Kidney (tissue), 14 donors: ENCODE results near the gene CARS1. TPM values are rescaled to one million over a fixed set of nuclear protein-coding genes. Genes with fewer than 3 reads are reported as not detected.

Experiments used
- DNase-seq, 5 donors: peaks; one replicate each; pipeline ENCODE4 v3.0.0-alpha.2; 2013 to 2020
- FAIRE-seq: peaks from 2 replicates; lab custom pipeline; 2012; peaks lifted over from hg19 to GRCh38; lab: Jason Lieb, UNC
- H3K27ac ChIP-seq, 2 donors: one replicate each; pipeline ENCODE4 v1.7.0; 2013; ENCODE audit warnings: low read depth in 2 of 2, low read length in 2 of 2, inconsistent platforms in 1 of 2
- H3K27me3 ChIP-seq: one replicate; pipeline ENCODE4 v1.7.1; 2013; ENCODE audit warnings: low read length, inconsistent platforms; ENCODE audit not compliant: control insufficient read depth, insufficient read depth
- H3K36me3 ChIP-seq, 3 donors: one replicate each; pipeline versions ENCODE4 v1.7.0 to v1.7.1; 2013; ENCODE audit warnings: low read length in 3 of 3, control low read depth in 1 of 3, inconsistent platforms in 1 of 3; ENCODE audit not compliant: insufficient read depth in 3 of 3, control insufficient read depth in 2 of 3
- H3K4me1 ChIP-seq, 3 donors: one replicate each; pipeline versions ENCODE4 v1.7.0 to v1.7.1; 2013; ENCODE audit warnings: low read length in 3 of 3, inconsistent platforms in 1 of 3, low read depth in 1 of 3; ENCODE audit not compliant: control insufficient read depth in 2 of 3, insufficient read depth in 2 of 3
- H3K4me3 ChIP-seq, 3 donors: one replicate each; pipeline versions ENCODE4 v1.7.0 to v1.8.1; 2013; ENCODE audit warnings: low read length in 3 of 3, control low read depth in 1 of 3, inconsistent platforms in 1 of 3
- H3K9ac ChIP-seq, 3 donors: one replicate each; pipeline versions ENCODE4 v1.7.0 to v1.7.1; 2013; ENCODE audit warnings: low read length in 3 of 3, control low read depth in 1 of 3, inconsistent platforms in 1 of 3
- H3K9me3 ChIP-seq, 3 donors: one replicate each; pipeline versions ENCODE4 v1.7.0 to v1.7.1; 2013; ENCODE audit warnings: low read length in 3 of 3, control low read depth in 1 of 3, inconsistent platforms in 1 of 3; ENCODE audit not compliant: control insufficient read depth in 2 of 3, insufficient read depth in 1 of 3
- CTCF ChIP-seq: IDR thresholded peaks from 3 replicates; pipeline ENCODE4 v1.5.1; 2012; ENCODE audit warnings: mild to moderate bottlenecking, moderate library complexity, borderline replicate concordance; ENCODE audit not compliant: insufficient read depth; ENCODE audit errors: extremely low read depth
- intact Hi-C: fragments of 100-400 bp; cut with DNase I; formaldehyde crosslinking; loops from one replicate; pipeline ENCODE4 v1.11.1; 2022
- polyA plus RNA-seq: library from polyadenylated mRNA; stranded (reverse); fragments of 350-450 nt; fragmentation: Illumina TruSeq; extraction: RNeasy Lipid Tissue Mini Kit (QIAGEN cat#74804); gene quantifications from one replicate; pipeline ENCODE4 v1.2.3, GENCODE V29; 2014; ENCODE audit warnings: low read depth, low replicate concordance; ENCODE audit not compliant: insufficient read depth
- total RNA-seq: library from RNA; stranded (reverse); fragmentation: NEBNext Ultra II Directional; extraction: Animal tissue kit (Norgen Biotek cat#: 25700); gene quantifications from one replicate; pipeline ENCODE4 v1.2.1, GENCODE V29; 2021
- donor health status: control.
- donor health status: control.
- donor health status: control.
- donor health status: control.
- donor health status: control.
- donor health status: DM: yes; HTN: yes; CAD: no.
- donor health status: Normal renal cell carcinoma (clear cell type).

Gene CARS1
- total and polyA plus RNA-seq, 2 donors from 2014 or later: 26.5 to 49.5 TPM

GRCh38 chr11:2982214-2982613 is 75.0 kb downstream of the CARS1 start:
- H3K9ac ChIP-seq: no peak overlapping the region
- H3K27me3 ChIP-seq: no peaks in the 10 kb centered on the region
- no peaks in the 10 kb centered on the region for H3K9me3 ChIP-seq
- peaks cover 0 to 8% (median 0%) of the 10 kb centered on the region in 3 donors for H3K4me1 ChIP-seq
- H3K36me3 ChIP-seq: peaks cover 3 to 10% (median 8%) of the 10 kb centered on the region in 3 donors
- DNase-seq (no peak), FAIRE-seq (no peak)
- H3K27ac ChIP-seq: no peak overlapping the region
- TF ChIP-seq CTCF: no peak
- H3K4me3 ChIP-seq: no peak overlapping the region
- intact Hi-C loops: no loop called here

GRCh38 chr11:2981130-2981529 is 76.1 kb downstream of the CARS1 start:
- TF ChIP-seq CTCF: no peak
- intact Hi-C loops: no loop called here
- Histone ChIP-seq H3K27me3 (no peaks in the 10 kb centered on the region), H3K27ac (no peak overlapping the region), H3K36me3 (peaks cover 5 to 19% (median 16%) of the 10 kb centered on the region in 3 donors), H3K4me1 (peaks cover 0 to 12% (median 0%) of the 10 kb centered on the region in 3 donors), H3K9ac (no peak overlapping the region), H3K9me3 (no peaks in the 10 kb centered on the region), H3K4me3 (no peak overlapping the region)
- FAIRE-seq: no peak
- no peak for DNase-seq

GRCh38 chr11:2980168-2980840 is 76.9 kb downstream of the CARS1 start:
- H3K4me3 ChIP-seq: no peak overlapping the region
- peaks cover 9 to 22% (median 20%) of the 10 kb centered on the region in 3 donors for H3K36me3 ChIP-seq
- no peak for TF ChIP-seq CTCF
- intact Hi-C loops: no loop called here
- H3K4me1 ChIP-seq: peaks cover 0 to 12% (median 0%) of the 10 kb centered on the region in 3 donors
- H3K9me3 ChIP-seq: no peaks in the 10 kb centered on the region
- no peaks in the 10 kb centered on the region for H3K27me3 ChIP-seq
- H3K9ac ChIP-seq: no peak overlapping the region
- DNase-seq (no peak), FAIRE-seq (no peak)
- H3K27ac ChIP-seq: no peak overlapping the region

GRCh38 chr11:2977113-2977512 is 80.1 kb downstream of the CARS1 start:
- no peak overlapping the region for H3K4me3 ChIP-seq
- no peak overlapping the region for H3K9ac ChIP-seq
- H3K4me1 ChIP-seq: peaks cover 0 to 8% (median 0%) of the 10 kb centered on the region in 3 donors
- no peaks in the 10 kb centered on the region for H3K27me3 ChIP-seq
- DNase-seq: no peak
- no peaks in the 10 kb centered on the region for H3K9me3 ChIP-seq
- TF ChIP-seq CTCF: no peak
- FAIRE-seq: no peak
- H3K27ac ChIP-seq: no peak overlapping the region
- peaks cover 15 to 39% (median 33%) of the 10 kb centered on the region in 3 donors for H3K36me3 ChIP-seq
- intact Hi-C loops: no loop called here
